Liver (tissue), 9 donors: ENCODE results near the gene COL19A1. TPM values are rescaled to one million over a fixed set of nuclear protein-coding genes. Genes with fewer than 3 reads are reported as not detected.

Experiments
- DNase-seq: peaks from one replicate; pipeline ENCODE4 v3.0.0-alpha.2; 2017; ENCODE audit warnings: low spot score
- H3K27ac ChIP-seq, 2 donors: one replicate each; pipeline ENCODE4 v1.7.0; 2013; ENCODE audit warnings: inconsistent platforms in 2 of 2, low read length in 2 of 2, control low read depth in 1 of 2, low read depth in 1 of 2, mild to moderate bottlenecking in 1 of 2
- H3K27me3 ChIP-seq, 4 donors: one replicate each; pipeline versions ENCODE4 v1.6.1 to v1.7.0; 2013; ENCODE audit warnings: low read length in 3 of 4, inconsistent platforms in 1 of 4, mild to moderate bottlenecking in 1 of 4, moderate library complexity in 1 of 4; ENCODE audit not compliant: control insufficient read depth in 4 of 4, insufficient read depth in 4 of 4
- H3K36me3 ChIP-seq, 4 donors: one replicate each; pipeline versions ENCODE4 v1.6.1 to v1.7.0; 2013; ENCODE audit warnings: low read length in 3 of 4, mild to moderate bottlenecking in 3 of 4, low read depth in 1 of 4, moderate library complexity in 1 of 4; ENCODE audit not compliant: control insufficient read depth in 4 of 4, insufficient read depth in 3 of 4
- H3K4me1 ChIP-seq, 4 donors: one replicate each; pipeline versions ENCODE4 v1.6.1 to v1.7.0; 2013; ENCODE audit warnings: low read length in 3 of 4, mild to moderate bottlenecking in 3 of 4, moderate library complexity in 1 of 4; ENCODE audit not compliant: control insufficient read depth in 4 of 4, insufficient read depth in 4 of 4
- H3K4me3 ChIP-seq, 3 donors: one replicate each; pipeline versions ENCODE4 v1.6.1 to v1.7.0; 2013; ENCODE audit warnings: low read length in 3 of 3, control low read depth in 1 of 3, low read depth in 1 of 3, mild to moderate bottlenecking in 1 of 3
- H3K9ac ChIP-seq, 2 donors: one replicate each; pipeline ENCODE4 v1.7.0; 2013; ENCODE audit warnings: low read length in 2 of 2, mild to moderate bottlenecking in 2 of 2, moderate library complexity in 2 of 2, control low read depth in 1 of 2, low read depth in 1 of 2
- H3K9me3 ChIP-seq, 4 donors: one replicate each; pipeline versions ENCODE4 v1.6.1 to v1.7.0; 2013; ENCODE audit warnings: low read length in 3 of 4; ENCODE audit not compliant: control insufficient read depth in 4 of 4
- EGR1 ChIP-seq, 2 donors: IDR thresholded peaks; 2 replicates each; pipeline ENCODE4 v1.6.1; 2016 to 2018; ENCODE audit warnings: antibody characterized with exemption in 2 of 2, low read depth in 2 of 2
- FOXA1 ChIP-seq: IDR thresholded peaks from 2 replicates; pipeline ENCODE4 v1.6.1; 2016; ENCODE audit warnings: antibody characterized with exemption
- HNF4G ChIP-seq: IDR thresholded peaks from 2 replicates; pipeline ENCODE4 v1.6.1; 2016; ENCODE audit warnings: antibody characterized with exemption
- JUND ChIP-seq, 2 donors: IDR thresholded peaks; 2 replicates each; pipeline ENCODE4 v1.6.1; 2016; ENCODE audit warnings: antibody characterized with exemption in 2 of 2
- MAX ChIP-seq: IDR thresholded peaks from 2 replicates; pipeline ENCODE4 v1.6.1; 2016; ENCODE audit warnings: antibody characterized with exemption
- NR2F2 ChIP-seq: IDR thresholded peaks from 2 replicates; pipeline ENCODE4 v1.6.1; 2016; ENCODE audit warnings: antibody characterized with exemption
- RAD21 ChIP-seq, 2 donors: IDR thresholded peaks; 2 replicates each; pipeline ENCODE4 v1.6.1; 2016; ENCODE audit warnings: antibody characterized with exemption in 2 of 2, mild to moderate bottlenecking in 2 of 2
- RXRA ChIP-seq, 2 donors: IDR thresholded peaks; 2 replicates each; pipeline ENCODE4 v1.6.1; 2017 to 2018; ENCODE audit warnings: antibody characterized with exemption in 2 of 2, mild to moderate bottlenecking in 1 of 2
- SP1 ChIP-seq: IDR thresholded peaks from 2 replicates; pipeline ENCODE4 v1.6.1; 2018; ENCODE audit warnings: antibody characterized with exemption, mild to moderate bottlenecking
- YY1 ChIP-seq: IDR thresholded peaks from 2 replicates; pipeline ENCODE4 v1.6.1; 2016; ENCODE audit warnings: antibody characterized with exemption, mild to moderate bottlenecking
- WGBS: extraction: QIAGEN DNeasy Blood & Tissue Kit; methylation state at CpG from one replicate; pipeline ENCODE4 v1.1.7; 2013; 5-methylcytosine and 5-hydroxymethylcytosine counted together
- polyA plus RNA-seq, 2 donors: library from polyadenylated mRNA; stranded (reverse) in 1 of 2; unstranded in 1 of 2; fragments of 200-250 nt in 1 of 2; fragments of >200 nt in 1 of 2; fragmentation: Nextera tagmentation in 1 of 2; extraction: Ambion mirVana in 1 of 2; gene quantifications; one replicate each; pipeline versions ENCODE4 v1.2.1 to v1.2.3, GENCODE V29; 2013 to 2015
- total RNA-seq, 2 donors: library from RNA; depleted of rRNA; stranded (reverse); fragments of >200 nt; gene quantifications; one replicate each; pipeline ENCODE4 v1.2.3, GENCODE V29; 2014
- TF ChIP-seq, protein P1 (sequence below): IDR thresholded peaks from 2 replicates; pipeline ENCODE4 v1.6.1; 2016; ENCODE audit warnings: antibody characterized with exemption
- TF ChIP-seq, protein P2 (sequence below): fragments of 150-350 bp; IDR thresholded peaks from 2 replicates; pipeline ENCODE4 v1.5.1; 2017; ENCODE audit warnings: improper control_type of control experiment, low read depth, low read length; ENCODE audit not compliant: missing input control
- TF ChIP-seq, protein P3 (sequence below): IDR thresholded peaks from 2 replicates; pipeline ENCODE4 v1.6.1; 2016; ENCODE audit warnings: antibody characterized with exemption, mild to moderate bottlenecking
- donor health status: healthy.
- donor health status: healthy.
- donor health status: healthy.
- donor health status: healthy.
- donor health status: healthy.

Gene COL19A1
- total and polyA plus RNA-seq, 4 donors = 0.25 to 0.51 TPM; not detected in 2

DNA sequence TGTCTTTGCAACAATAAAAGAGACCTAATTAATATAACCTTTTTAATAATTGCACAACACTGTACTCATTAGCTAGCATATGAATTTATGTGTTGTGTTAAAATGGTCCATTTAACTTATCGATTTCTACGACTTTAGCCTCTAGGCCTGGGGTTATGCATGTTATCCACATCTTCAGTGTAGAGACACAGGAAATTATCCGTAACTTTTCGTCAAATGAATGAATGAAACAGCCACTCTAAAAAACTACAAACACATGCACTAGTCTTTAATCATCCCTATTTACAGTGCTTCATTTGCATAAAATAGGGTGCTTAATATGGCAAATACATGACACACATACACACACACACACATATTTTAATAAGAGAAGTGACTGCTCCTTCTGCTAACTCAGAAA is 47.2 kb upstream of the COL19A1 start:
- no peak overlapping the region for H3K9ac ChIP-seq
- H3K27me3 ChIP-seq = no peaks in the 10 kb centered on the region
- no peak overlapping the region for H3K4me3 ChIP-seq
- H3K27ac ChIP-seq = no peak overlapping the region
- no peaks in the 10 kb centered on the region for H3K36me3 ChIP-seq
- H3K4me1 ChIP-seq = peaks cover 3 to 12% (median 5%) of the 10 kb centered on the region in 4 donors
- no peak for DNase-seq
- no peak for TF ChIP-seq RXRA (IDR thresholded peaks at IDR 0.05)
- TF ChIP-seq YY1 = no peak
- TF ChIP-seq, protein P1, sequence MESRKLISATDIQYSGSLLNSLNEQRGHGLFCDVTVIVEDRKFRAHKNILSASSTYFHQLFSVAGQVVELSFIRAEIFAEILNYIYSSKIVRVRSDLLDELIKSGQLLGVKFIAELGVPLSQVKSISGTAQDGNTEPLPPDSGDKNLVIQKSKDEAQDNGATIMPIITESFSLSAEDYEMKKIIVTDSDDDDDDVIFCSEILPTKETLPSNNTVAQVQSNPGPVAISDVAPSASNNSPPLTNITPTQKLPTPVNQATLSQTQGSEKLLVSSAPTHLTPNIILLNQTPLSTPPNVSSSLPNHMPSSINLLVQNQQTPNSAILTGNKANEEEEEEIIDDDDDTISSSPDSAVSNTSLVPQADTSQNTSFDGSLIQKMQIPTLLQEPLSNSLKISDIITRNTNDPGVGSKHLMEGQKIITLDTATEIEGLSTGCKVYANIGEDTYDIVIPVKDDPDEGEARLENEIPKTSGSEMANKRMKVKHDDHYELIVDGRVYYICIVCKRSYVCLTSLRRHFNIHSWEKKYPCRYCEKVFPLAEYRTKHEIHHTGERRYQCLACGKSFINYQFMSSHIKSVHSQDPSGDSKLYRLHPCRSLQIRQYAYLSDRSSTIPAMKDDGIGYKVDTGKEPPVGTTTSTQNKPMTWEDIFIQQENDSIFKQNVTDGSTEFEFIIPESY = no peak
- TF ChIP-seq SP1 = no peak
- 98% methylated on average over 4 of the region's 4 CpGs for WGBS
- H3K9me3 ChIP-seq = no peaks in the 10 kb centered on the region

- Histone ChIP-seq H3K9ac (no peak overlapping the region), H3K27ac (no peak overlapping the region), H3K4me1 (peaks cover 3 to 12% (median 5%) of the 10 kb centered on the region in 4 donors), H3K4me3 (no peak overlapping the region), H3K27me3 (no peaks in the 10 kb centered on the region), H3K36me3 (no peaks in the 10 kb centered on the region), H3K9me3 (no peaks in the 10 kb centered on the region)
- DNase-seq = no peak
- 97% methylated on average over 1 of the region's 1 CpG for WGBS
- TF ChIP-seq, protein P1 = no peak
- TF ChIP-seq FOXA1 = no peak
- no peak for TF ChIP-seq EGR1 (IDR thresholded peaks at IDR 0.05; ENCODE audit: low read depth in 2 of 2)
- no peak for TF ChIP-seq JUND (IDR thresholded peaks at IDR 0.05)
- TF ChIP-seq NR2F2 = no peak
- no peak for TF ChIP-seq RAD21 (IDR thresholded peaks at IDR 0.05)
- TF ChIP-seq, protein P2, sequence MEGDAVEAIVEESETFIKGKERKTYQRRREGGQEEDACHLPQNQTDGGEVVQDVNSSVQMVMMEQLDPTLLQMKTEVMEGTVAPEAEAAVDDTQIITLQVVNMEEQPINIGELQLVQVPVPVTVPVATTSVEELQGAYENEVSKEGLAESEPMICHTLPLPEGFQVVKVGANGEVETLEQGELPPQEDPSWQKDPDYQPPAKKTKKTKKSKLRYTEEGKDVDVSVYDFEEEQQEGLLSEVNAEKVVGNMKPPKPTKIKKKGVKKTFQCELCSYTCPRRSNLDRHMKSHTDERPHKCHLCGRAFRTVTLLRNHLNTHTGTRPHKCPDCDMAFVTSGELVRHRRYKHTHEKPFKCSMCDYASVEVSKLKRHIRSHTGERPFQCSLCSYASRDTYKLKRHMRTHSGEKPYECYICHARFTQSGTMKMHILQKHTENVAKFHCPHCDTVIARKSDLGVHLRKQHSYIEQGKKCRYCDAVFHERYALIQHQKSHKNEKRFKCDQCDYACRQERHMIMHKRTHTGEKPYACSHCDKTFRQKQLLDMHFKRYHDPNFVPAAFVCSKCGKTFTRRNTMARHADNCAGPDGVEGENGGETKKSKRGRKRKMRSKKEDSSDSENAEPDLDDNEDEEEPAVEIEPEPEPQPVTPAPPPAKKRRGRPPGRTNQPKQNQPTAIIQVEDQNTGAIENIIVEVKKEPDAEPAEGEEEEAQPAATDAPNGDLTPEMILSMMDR = no peak
- TF ChIP-seq HNF4G = no peak
- TF ChIP-seq YY1 = no peak
- TF ChIP-seq SP1 = no peak
Observed at GRCh38 chr6:69820018-69820417, 46.3 kb upstream of the COL19A1 start.

GRCh38 chr6:69820438-69820837 is 45.9 kb upstream of the COL19A1 start:
- Histone ChIP-seq H3K4me1 (peaks cover 3 to 12% (median 5%) of the 10 kb centered on the region in 4 donors), H3K4me3 (no peak overlapping the region), H3K27me3 (no peaks in the 10 kb centered on the region), H3K27ac (no peak overlapping the region), H3K36me3 (no peaks in the 10 kb centered on the region), H3K9ac (no peak overlapping the region), H3K9me3 (no peaks in the 10 kb centered on the region)
- no peak for DNase-seq
- 98% methylated on average over 1 of the region's 1 CpG for WGBS
- TF ChIP-seq EGR1 (IDR thresholded peaks at IDR 0.05; ENCODE audit: low read depth in 2 of 2) (no peak), MAX (no peak), NR2F2 (no peak)
- TF ChIP-seq, protein P3, sequence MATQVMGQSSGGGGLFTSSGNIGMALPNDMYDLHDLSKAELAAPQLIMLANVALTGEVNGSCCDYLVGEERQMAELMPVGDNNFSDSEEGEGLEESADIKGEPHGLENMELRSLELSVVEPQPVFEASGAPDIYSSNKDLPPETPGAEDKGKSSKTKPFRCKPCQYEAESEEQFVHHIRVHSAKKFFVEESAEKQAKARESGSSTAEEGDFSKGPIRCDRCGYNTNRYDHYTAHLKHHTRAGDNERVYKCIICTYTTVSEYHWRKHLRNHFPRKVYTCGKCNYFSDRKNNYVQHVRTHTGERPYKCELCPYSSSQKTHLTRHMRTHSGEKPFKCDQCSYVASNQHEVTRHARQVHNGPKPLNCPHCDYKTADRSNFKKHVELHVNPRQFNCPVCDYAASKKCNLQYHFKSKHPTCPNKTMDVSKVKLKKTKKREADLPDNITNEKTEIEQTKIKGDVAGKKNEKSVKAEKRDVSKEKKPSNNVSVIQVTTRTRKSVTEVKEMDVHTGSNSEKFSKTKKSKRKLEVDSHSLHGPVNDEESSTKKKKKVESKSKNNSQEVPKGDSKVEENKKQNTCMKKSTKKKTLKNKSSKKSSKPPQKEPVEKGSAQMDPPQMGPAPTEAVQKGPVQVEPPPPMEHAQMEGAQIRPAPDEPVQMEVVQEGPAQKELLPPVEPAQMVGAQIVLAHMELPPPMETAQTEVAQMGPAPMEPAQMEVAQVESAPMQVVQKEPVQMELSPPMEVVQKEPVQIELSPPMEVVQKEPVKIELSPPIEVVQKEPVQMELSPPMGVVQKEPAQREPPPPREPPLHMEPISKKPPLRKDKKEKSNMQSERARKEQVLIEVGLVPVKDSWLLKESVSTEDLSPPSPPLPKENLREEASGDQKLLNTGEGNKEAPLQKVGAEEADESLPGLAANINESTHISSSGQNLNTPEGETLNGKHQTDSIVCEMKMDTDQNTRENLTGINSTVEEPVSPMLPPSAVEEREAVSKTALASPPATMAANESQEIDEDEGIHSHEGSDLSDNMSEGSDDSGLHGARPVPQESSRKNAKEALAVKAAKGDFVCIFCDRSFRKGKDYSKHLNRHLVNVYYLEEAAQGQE = no peak
- TF ChIP-seq, protein P2 = no peak
- TF ChIP-seq, protein P1 = no peak
